GM12878 (cell line): ENCODE measurements around the gene ZCCHC24. TPM values are rescaled to one million over a fixed set of nuclear protein-coding genes. Genes with fewer than 3 reads are reported as not detected.
A peak's percentile ranks its signal among the peaks of the same experiment; 100 is the strongest.
"Not testable (repeated sequence)": the region's sequence is repeated elsewhere in the genome, so short reads cannot be mapped to it uniquely, and the experiment has no call there.

Source experiments
- ATAC-seq: fragments of 200-7000 bp; cut with Tn5 transposase; 3 replicates; pipeline ENCODE4 v1.9.1; 2020; ENCODE audit warnings: mild to moderate bottlenecking, moderate library complexity
- BruUV-seq: library from RNA; stranded (reverse); fragments of 400-500 nt; replicated peaks from 2 replicates; lab custom pipeline; 2021; lab: Mats Ljungman, UMichigan
- CTCF ChIA-PET: fragments of 300-600 bp; sonication (Branson Sonifier 250); formaldehyde crosslinking; extraction: SDS; loops from one replicate; lab custom pipeline; 2021; ENCODE audit warnings: inconsistent platforms; lab: Yijun Ruan, JAX
- POLR2A ChIA-PET: fragments of 350-600 bp; formaldehyde crosslinking; extraction: SDS; loops from one replicate; lab custom pipeline; 2021; ENCODE audit warnings: inconsistent platforms; lab: Charles Lee
- RAD21 ChIA-PET: fragments of 300-600 bp; sonication (Branson Sonifier 250); formaldehyde crosslinking; loops from one replicate; lab custom pipeline; 2023; ENCODE audit warnings: antibody characterized with exemption; ENCODE audit not compliant: unreplicated experiment; lab: Charles Lee
- SMC1A ChIA-PET: fragments of 300-600 bp; sonication (Branson Sonifier 250); formaldehyde crosslinking; loops from one replicate; lab custom pipeline; 2023; ENCODE audit not compliant: unreplicated experiment, uncharacterized antibody; lab: Charles Lee
- DNase-seq: peaks from one replicate; pipeline ENCODE4 v3.0.0-alpha.2; 2011; ENCODE audit warnings: low read depth, low spot score
- FAIRE-seq: peaks from 3 replicates; lab custom pipeline; 2011; peaks lifted over from hg19 to GRCh38; lab: Jason Lieb, UNC
- H2AFZ ChIP-seq: 2 replicates; pipeline ENCODE4 v1.6.0; 2011; ENCODE audit warnings: low read depth, low read length, control low read depth; ENCODE audit not compliant: control insufficient read depth
- H3K27ac ChIP-seq: 2 replicates; pipeline ENCODE4 v1.5.1; 2011; ENCODE audit warnings: control low read depth; ENCODE audit not compliant: control insufficient read depth, insufficient read depth
- H3K27me3 ChIP-seq, 2 experiments: replicated peaks in 1 of 2; 2 replicates each; pipeline versions ENCODE4 v1.6.0 to v1.6.1; 2011; ENCODE audit warnings: low read length in 1 of 2; ENCODE audit not compliant: control insufficient read depth in 2 of 2, insufficient read depth in 2 of 2
- H3K36me3 ChIP-seq, 2 experiments: 2 replicates each; pipeline ENCODE4 v1.5.1; 2011; ENCODE audit warnings: low read length in 1 of 2; ENCODE audit not compliant: control insufficient read depth in 2 of 2, insufficient read depth in 2 of 2
- H3K4me1 ChIP-seq: 2 replicates; pipeline ENCODE4 v1.6.1; 2011; ENCODE audit warnings: mild to moderate bottlenecking, low read length, moderate library complexity, mixed read lengths; ENCODE audit not compliant: control insufficient read depth, insufficient read depth
- H3K4me2 ChIP-seq: 2 replicates; pipeline ENCODE4 v1.6.0; 2011; ENCODE audit warnings: control low read depth; ENCODE audit not compliant: control insufficient read depth, insufficient read depth
- H3K4me3 ChIP-seq: fragments of 200-600 bp; sonication (generic); 2 replicates; pipeline ENCODE4 v1.5.1; 2016
- H3K79me2 ChIP-seq: 2 replicates; pipeline ENCODE4 v1.6.0; 2011; ENCODE audit warnings: low read length; ENCODE audit not compliant: control insufficient read depth, insufficient read depth
- H3K9ac ChIP-seq: 2 replicates; pipeline ENCODE4 v1.8.0; 2011; ENCODE audit warnings: low read length, control low read depth, mixed read lengths; ENCODE audit not compliant: control insufficient read depth, insufficient read depth
- H3K9me3 ChIP-seq: replicated peaks from 3 replicates; pipeline ENCODE4 v1.5.1; 2011; ENCODE audit warnings: mild to moderate bottlenecking, low read length; ENCODE audit not compliant: control insufficient read depth, insufficient read depth
- H4K20me1 ChIP-seq: 2 replicates; pipeline ENCODE4 v1.6.0; 2011; ENCODE audit not compliant: control insufficient read depth, insufficient read depth
- DPF2 ChIP-seq: fragments of 450-650 bp; IDR thresholded peaks from 2 replicates; pipeline ENCODE4 v1.6.1; 2017; ENCODE audit warnings: mild to moderate bottlenecking
- E4F1 ChIP-seq: fragments of 450-650 bp; IDR thresholded peaks from 2 replicates; pipeline ENCODE4 v1.6.1; 2018; ENCODE audit warnings: borderline replicate concordance, mild to moderate bottlenecking; ENCODE audit not compliant: partially characterized antibody
- KLF5 ChIP-seq: fragments of 450-650 bp; IDR thresholded peaks from 2 replicates; pipeline ENCODE4 v1.6.1; 2014; ENCODE audit warnings: mild to moderate bottlenecking; ENCODE audit not compliant: partially characterized antibody
- MXI1 ChIP-seq: fragments of 150-350 bp; IDR thresholded peaks from 2 replicates; pipeline ENCODE4 v1.6.1; 2011; ENCODE audit warnings: low read depth, mild to moderate bottlenecking, inconsistent platforms, low read length, improper control_type of control experiment
- NR2C1 ChIP-seq: fragments of 450-650 bp; IDR thresholded peaks from 2 replicates; pipeline ENCODE4 v1.6.1; 2017; ENCODE audit warnings: antibody characterized with exemption, mild to moderate bottlenecking, moderate library complexity
- PAX8 ChIP-seq: fragments of 450-650 bp; IDR thresholded peaks from 2 replicates; pipeline ENCODE4 v1.6.1; 2017; ENCODE audit warnings: mild to moderate bottlenecking, moderate library complexity
- RB1 ChIP-seq: fragments of 450-650 bp; formaldehyde crosslinking; IDR thresholded peaks from 2 replicates; pipeline ENCODE4 v1.6.1; 2017; ENCODE audit warnings: mild to moderate bottlenecking, borderline replicate concordance
- SMC3 ChIP-seq: IDR thresholded peaks from 2 replicates; pipeline ENCODE4 v1.6.1; 2011; ENCODE audit warnings: low read length, improper control_type of control experiment, borderline replicate concordance
- SPI1 ChIP-seq: IDR thresholded peaks from 2 replicates; pipeline ENCODE4 v1.6.1; 2011; ENCODE audit warnings: low read depth, mild to moderate bottlenecking, low read length, moderate library complexity, borderline replicate concordance; ENCODE audit not compliant: insufficient read depth
- TBL1XR1 ChIP-seq: IDR thresholded peaks from 2 replicates; pipeline ENCODE4 v1.6.1; 2012; ENCODE audit warnings: low read depth, low read length, improper control_type of control experiment
- TCF12 ChIP-seq: IDR thresholded peaks from 2 replicates; pipeline ENCODE4 v1.6.1; 2011; ENCODE audit warnings: low read depth, mild to moderate bottlenecking, low read length
- TCF3 ChIP-seq: IDR thresholded peaks from 2 replicates; pipeline ENCODE4 v1.6.1; 2012; ENCODE audit warnings: low read depth, mild to moderate bottlenecking, low read length, borderline replicate concordance; ENCODE audit not compliant: insufficient read depth
- WGBS: methylation state at CpG from one replicate; pipeline ENCODE4 v1.1.6; 2016; ENCODE audit warnings: low lambda C conversion rate; ENCODE audit not compliant: insufficient replicate concordance, insufficient coverage; ENCODE audit errors: missing lambda C conversion rate; 5-methylcytosine and 5-hydroxymethylcytosine counted together
- in situ Hi-C: fragments of 300-500 bp; cut with MboI; formaldehyde crosslinking; loops from 9 replicates; pipeline ENCODE4 v1.14.3; 2018; ENCODE audit warnings: mixed read lengths
- intact Hi-C: fragments of 100-400 bp; cut with micrococcal nuclease; formaldehyde crosslinking; loops from one replicate; pipeline ENCODE4 v1.14.2; 2022; ENCODE audit not compliant: unreplicated experiment
- polyA plus RNA-seq, 11 experiments: library from polyadenylated mRNA; depleted of rRNA in 4 of 11; unstranded in 6 of 11; stranded (reverse) in 5 of 11; fragments of >200 nt; fragmentation: Nextera tagmentation in 4 of 11; fragmentation: Illumina TruSeq in 1 of 11; extraction: Ambion mirVana in 4 of 11; extraction: Trizol in 1 of 11; gene quantifications; 1 replicate in 1 of 11; 2 replicates in 10 of 11; pipeline versions ENCODE4 v1.2.1 to v1.2.3, GENCODE V29; 2011 to 2016; ENCODE audit warnings: inconsistent platforms in 2 of 11, missing spikeins in 2 of 11, low read depth in 1 of 11
- total RNA-seq, 4 experiments: library from RNA; depleted of rRNA in 3 of 4; stranded (reverse); fragments of >200 nt in 3 of 4; fragmentation: Illumina TruSeq in 1 of 4; extraction: Trizol in 1 of 4; gene quantifications; 2 replicates each; pipeline versions ENCODE4 v1.2.1 to v1.2.3, GENCODE V29; 2013 to 2021
- TF ChIP-seq, protein P1 (sequence below): fragments of 450-650 bp; IDR thresholded peaks from 2 replicates; pipeline ENCODE4 v1.6.1; 2016; ENCODE audit warnings: mild to moderate bottlenecking

ZCCHC24 gene
- total and polyA plus RNA-seq, 10 of the 15 experiments (the other 5 are each of a cell fraction or from before 2014, with no cell fraction given): 0.02 to 0.62 (median 0.04) TPM; not detected in 4

GRCh38 chr10:79337783-79338469 lies 107.5 kb downstream of the ZCCHC24 start:
- H3K36me3 ChIP-seq, H4K20me1 ChIP-seq, H3K9me3 ChIP-seq, H3K27me3 ChIP-seq, H3K27ac ChIP-seq, intact Hi-C loops, DNase-seq, POLR2A ChIA-PET, H3K9ac ChIP-seq, CTCF ChIA-PET, BruUV-seq, H3K79me2 ChIP-seq, H3K4me3 ChIP-seq, H3K4me2 ChIP-seq, H3K4me1 ChIP-seq, H2AFZ ChIP-seq, in situ Hi-C loops, ATAC-seq: not testable (repeated sequence)
- RAD21 ChIA-PET: interaction anchor here (0.9 to 1.1 kb wide), 2 partner anchors 54 to 89 kb away, joined by 3 to 4 read pairs; no protein-coding TSS in a partner anchor
- WGBS: 95% methylated on average over 6 of the region's 11 CpGs
- SMC1A ChIA-PET: interaction anchor here (1.3 kb wide), 1 partner anchor 10 kb away, joined by 3 read pairs; no protein-coding TSS in a partner anchor
- FAIRE-seq: peak; percentile 23

DNA sequence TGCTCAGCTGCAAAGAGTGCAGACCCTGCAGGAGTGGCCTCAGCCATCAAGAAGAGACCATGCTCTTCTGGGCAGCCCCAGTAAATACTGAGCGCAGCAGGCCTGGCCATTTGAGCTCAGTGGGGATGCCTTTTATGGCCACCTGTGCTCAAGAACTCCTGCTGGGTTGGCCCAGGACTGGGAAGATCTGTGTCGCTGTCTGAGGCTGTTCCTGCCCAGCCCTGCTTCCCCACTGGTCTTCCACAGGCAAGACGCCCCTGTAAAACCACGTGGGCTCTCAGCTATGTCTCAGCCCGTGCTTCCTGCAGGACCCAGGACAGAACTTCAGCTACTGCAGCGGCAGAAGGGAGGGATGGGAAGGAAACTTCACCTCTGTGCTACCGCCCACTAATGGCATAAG lies 108.7 kb downstream of the ZCCHC24 start:
- no peak overlapping the region for H3K4me2 ChIP-seq
- H3K27ac ChIP-seq: no peak overlapping the region
- WGBS: 62% methylated on average over 7 of the region's 7 CpGs
- H2AFZ ChIP-seq: no peak overlapping the region
- in situ Hi-C loops (no loop called here), intact Hi-C loops (no loop called here)
- peaks cover 4% of the 10 kb centered on the region for H3K4me1 ChIP-seq
- BruUV-seq: no TSS peak
- H3K4me3 ChIP-seq: no peak overlapping the region
- H3K9ac ChIP-seq: no peak overlapping the region
- RAD21 ChIA-PET: interaction anchor here (0.9 to 1.1 kb wide), 2 partner anchors 53 to 88 kb away, joined by 3 to 4 read pairs; no protein-coding TSS in a partner anchor
- no peak for ATAC-seq
- no peak for FAIRE-seq
- no peak for DNase-seq
- SMC1A ChIA-PET: interaction anchor here (0.8 to 1.3 kb wide), 3 partner anchors 8 to 11 kb away, joined by 3 to 4 read pairs (median 3); no protein-coding TSS in a partner anchor
- no peaks in the 10 kb centered on the region for H3K27me3 ChIP-seq
- no peaks in the 10 kb centered on the region for H4K20me1 ChIP-seq
- no peaks in the 10 kb centered on the region for H3K36me3 ChIP-seq
- POLR2A ChIA-PET: interaction anchor here (0.8 to 0.9 kb wide), 2 partner anchors 8 to 134 kb away, joined by 3 to 4 read pairs; no protein-coding TSS in a partner anchor
- H3K9me3 ChIP-seq: no peaks in the 10 kb centered on the region; the same call in 2 of the 3 replicates
- H3K79me2 ChIP-seq: no peaks in the 10 kb centered on the region
- CTCF ChIA-PET: interaction anchor here (0.9 to 1.8 kb wide), 2 partner anchors 9 to 90 kb away, joined by 3 to 10 read pairs; no protein-coding TSS in a partner anchor
- TF ChIP-seq DPF2: no peak
- TF ChIP-seq RB1: no peak
- TF ChIP-seq E4F1: no peak
- no peak for TF ChIP-seq NR2C1
- no peak for TF ChIP-seq SMC3
- TF ChIP-seq TBL1XR1: no peak
- no peak for TF ChIP-seq MXI1
- TF ChIP-seq, protein P1, sequence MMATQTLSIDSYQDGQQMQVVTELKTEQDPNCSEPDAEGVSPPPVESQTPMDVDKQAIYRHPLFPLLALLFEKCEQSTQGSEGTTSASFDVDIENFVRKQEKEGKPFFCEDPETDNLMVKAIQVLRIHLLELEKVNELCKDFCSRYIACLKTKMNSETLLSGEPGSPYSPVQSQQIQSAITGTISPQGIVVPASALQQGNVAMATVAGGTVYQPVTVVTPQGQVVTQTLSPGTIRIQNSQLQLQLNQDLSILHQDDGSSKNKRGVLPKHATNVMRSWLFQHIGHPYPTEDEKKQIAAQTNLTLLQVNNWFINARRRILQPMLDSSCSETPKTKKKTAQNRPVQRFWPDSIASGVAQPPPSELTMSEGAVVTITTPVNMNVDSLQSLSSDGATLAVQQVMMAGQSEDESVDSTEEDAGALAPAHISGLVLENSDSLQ: no peak
- no peak for TF ChIP-seq TCF12
- TF ChIP-seq SPI1: no peak
- no peak for TF ChIP-seq KLF5
- TF ChIP-seq TCF3: no peak
- TF ChIP-seq PAX8: no peak
